ENCODE data around the gene PCSK2.

PCSK2 gene

GRCh38 chr20:17452441-17452840, 225.6 kb downstream of the PCSK2 start:
- no peak for DNase-seq

- DNase-seq, result no peak
Observed at GRCh38 chr20:17453592-17453991, 226.8 kb downstream of the PCSK2 start.

- DNase-seq, result no peak
Observed at GRCh38 chr20:17456279-17456678, 229.4 kb downstream of the PCSK2 start.

GRCh38 chr20:17457079-17457478, 230.2 kb downstream of the PCSK2 start:
- DNase-seq, result no peak

GRCh38 chr20:17457588-17458190, 230.8 kb downstream of the PCSK2 start:
- no peak for DNase-seq

GRCh38 chr20:17460119-17460518, 233.3 kb downstream of the PCSK2 start:
- DNase-seq, result no peak

GRCh38 chr20:17461941-17462340, 235.1 kb downstream of the PCSK2 start:
- DNase-seq, result no peak

- no peak for DNase-seq
Observed at GRCh38 chr20:17463711-17464110, 236.9 kb downstream of the PCSK2 start.

GRCh38 chr20:17465236-17465635, 238.4 kb downstream of the PCSK2 start:
- no peak for DNase-seq

GRCh38 chr20:17466641-17467040, 239.8 kb downstream of the PCSK2 start:
- no peak for DNase-seq

GRCh38 chr20:17467120-17467655, 240.3 kb downstream of the PCSK2 start:
- no peak for DNase-seq

GRCh38 chr20:17468073-17468840, 241.4 kb downstream of the PCSK2 start:
- DNase-seq, result no peak

- no peak for DNase-seq
Observed at GRCh38 chr20:17469246-17470030, 242.6 kb downstream of the PCSK2 start.

GRCh38 chr20:17470521-17470920, 243.7 kb downstream of the PCSK2 start:
- DNase-seq, result no peak

GRCh38 chr20:17470973-17471372, 244.1 kb downstream of the PCSK2 start:
- no peak for DNase-seq

GRCh38 chr20:17471606-17472187, 244.9 kb downstream of the PCSK2 start:
- no peak for DNase-seq

- DNase-seq, result no peak
Observed at GRCh38 chr20:17473659-17474058, 246.8 kb downstream of the PCSK2 start.

GRCh38 chr20:17479063-17479657, 252.3 kb downstream of the PCSK2 start:
- no peak for DNase-seq

- DNase-seq, result no peak
Observed at GRCh38 chr20:17480696-17481095, 253.9 kb downstream of the PCSK2 start.

GRCh38 chr20:17481661-17482060, 254.8 kb downstream of the PCSK2 start:
- DNase-seq, result no peak

GRCh38 chr20:17482536-17482935, 255.7 kb downstream of the PCSK2 start:
- DNase-seq, result no peak

GRCh38 chr20:17485017-17485416, 258.2 kb downstream of the PCSK2 start:
- no peak for DNase-seq

Measured in activated effector memory CD4-positive, alpha-beta T cell treated with Interleukin-2 at 50 U/mL for 16 hours (primary cell).